ENCODE results near the gene SH2D3C.

The SH2D3C gene

GRCh38 chr9:127808347-127809001 lies 30.0 kb upstream of the SH2D3C start:
- DNase-seq (ENCODE audit: low read depth) = no peak

- DNase-seq (ENCODE audit: low read depth) = no peak
Observed at GRCh38 chr9:127806871-127807270, 28.4 kb upstream of the SH2D3C start.

GRCh38 chr9:127805620-127806019 lies 27.2 kb upstream of the SH2D3C start:
- DNase-seq (ENCODE audit: low read depth) = no peak

- no peak for DNase-seq (ENCODE audit: low read depth)
Observed at GRCh38 chr9:127803507-127804352, 25.3 kb upstream of the SH2D3C start.

- peak; percentile 68 for DNase-seq (ENCODE audit: low read depth)
Observed at GRCh38 chr9:127802576-127803443, 24.3 kb upstream of the SH2D3C start, which contains the start of gene FPGS. Gene FPGS, plus strand, starts transcription at chr9:127802882. Its CDS starts 43 bp downstream, at chr9:127802925.

- no peak for DNase-seq (ENCODE audit: low read depth)
Observed at GRCh38 chr9:127801955-127802575, 23.6 kb upstream of the SH2D3C start.

GRCh38 chr9:127796852-127797370 lies 18.4 kb upstream of the SH2D3C start:
- DNase-seq (ENCODE audit: low read depth) = no peak

GRCh38 chr9:127796225-127796813 lies 17.9 kb upstream of the SH2D3C start:
- DNase-seq (ENCODE audit: low read depth) = no peak

GRCh38 chr9:127794001-127794791 lies 15.7 kb upstream of the SH2D3C start:
- DNase-seq (ENCODE audit: low read depth) = no peak

GRCh38 chr9:127793093-127793708 lies 14.7 kb upstream of the SH2D3C start:
- DNase-seq (ENCODE audit: low read depth) = no peak

- no peak for DNase-seq (ENCODE audit: low read depth)
Observed at GRCh38 chr9:127792417-127793031, 14.1 kb upstream of the SH2D3C start.

- DNase-seq (ENCODE audit: low read depth) = no peak
Observed at GRCh38 chr9:127791085-127791484, 12.6 kb upstream of the SH2D3C start.

- DNase-seq (ENCODE audit: low read depth) = no peak
Observed at GRCh38 chr9:127790094-127790855, 11.8 kb upstream of the SH2D3C start.

- no peak for DNase-seq (ENCODE audit: low read depth)
Observed at GRCh38 chr9:127789179-127789578, 10.7 kb upstream of the SH2D3C start.

- no peak for DNase-seq (ENCODE audit: low read depth)
Observed at GRCh38 chr9:127788337-127789011, 10.0 kb upstream of the SH2D3C start.

GRCh38 chr9:127786773-127787104 lies 8.3 kb upstream of the SH2D3C start:
- no peak for DNase-seq (ENCODE audit: low read depth)

GRCh38 chr9:127785933-127786772 lies 7.7 kb upstream of the SH2D3C start, which contains the start of gene CDK9:
Gene CDK9, plus strand, starts transcription at chr9:127786034. Its CDS starts 115 bp downstream, at chr9:127786149.
- peak; percentile 84 for DNase-seq (ENCODE audit: low read depth)

All from stimulated activated CD8-positive, alpha-beta memory T cell treated with anti-CD3 and anti-CD28 coated beads, Interleukin-12 subunit alpha, Interleukin-12 subunit beta, amount 100 ng/mL, for 1 hour (primary cell).